ENCODE measurements around the gene PGA3. TPM values are rescaled to one million over a fixed set of nuclear protein-coding genes. Genes with fewer than 3 reads are reported as not detected.

PGA3 gene
- total RNA-seq, 2 experiments from 2014 or later: not detected

DNA sequence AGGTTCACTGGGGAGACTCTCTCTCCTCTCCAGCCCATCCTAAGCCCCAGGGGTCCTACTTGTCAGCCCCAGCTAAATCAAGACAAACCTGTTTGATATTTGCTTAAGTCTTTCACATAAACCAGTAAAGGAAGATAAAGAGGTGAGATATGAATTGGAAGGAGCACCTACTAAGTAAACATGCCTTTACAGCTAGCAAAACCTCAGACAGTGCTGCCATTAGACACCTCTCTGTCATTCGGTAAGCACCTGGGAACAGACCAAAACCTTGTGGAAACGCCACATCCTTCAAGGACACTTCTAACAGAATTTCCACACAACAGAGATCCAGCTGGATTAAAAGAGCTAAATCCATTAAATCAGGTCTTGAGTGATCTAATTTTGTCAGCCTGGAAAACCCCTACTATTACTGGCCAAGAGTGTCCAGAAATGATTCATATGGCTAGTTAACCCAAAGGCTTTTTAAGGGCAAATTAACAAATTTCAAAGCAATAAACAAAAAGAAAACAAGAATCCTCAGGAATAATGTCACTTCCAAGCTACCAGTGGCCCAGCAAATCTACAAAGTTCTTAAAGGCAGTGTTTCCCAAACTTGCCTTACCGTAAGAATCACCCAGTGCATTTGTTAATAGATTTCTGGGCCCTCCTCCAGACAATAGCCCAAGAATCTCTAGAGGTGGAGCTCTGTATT, 44.5 kb upstream of the PGA3 start:
- H3K9me2 ChIP-seq (ENCODE audit: insufficient read depth, low read length): no peaks in the 10 kb centered on the region
- POLR2A ChIA-PET: interaction anchor here (0.6 to 1.8 kb wide), 4 partner anchors 10 to 204 kb away, joined by 3 to 7 read pairs (median 6); partner anchors contain the start of gene TMEM138
- CTCF ChIA-PET (ENCODE audit: unreplicated experiment): interaction anchor here (0.5 kb wide), 1 partner anchor 16 kb away, joined by 3 read pairs; no protein-coding TSS in a partner anchor
- no peak overlapping the region for H2AFZ ChIP-seq (ENCODE audit: low read length)
- BruUV-seq (replicated peaks): no TSS peak
- no peaks in the 10 kb centered on the region for H4K20me1 ChIP-seq (ENCODE audit: insufficient read depth, low read length)
- peaks cover 28% of the 10 kb centered on the region for H3K4me1 ChIP-seq (ENCODE audit: insufficient read depth, low read length, poor library complexity, severe bottlenecking)
- peaks cover 14% of the 10 kb centered on the region for H3K36me3 ChIP-seq (ENCODE audit: insufficient read depth, low read length)
- H3K9me3 ChIP-seq (ENCODE audit: low read length): peaks cover 31% of the 10 kb centered on the region
- TF ChIP-seq EZH2phosphoT487 (IDR thresholded peaks at IDR 0.05; ENCODE audit: borderline replicate concordance, low read depth, low read length) (no peak), CTCF (conservative IDR thresholded peaks at IDR 0.05; ENCODE audit: low read length) (no peak)
- H3K4me3 ChIP-seq (ENCODE audit: low read depth, low read length, poor library complexity, severe bottlenecking): no peak overlapping the region
- intact Hi-C loops (cut with micrococcal nuclease; ENCODE audit: unreplicated experiment): no loop called here
- peak overlapping the region; percentile 19 for H3K4me2 ChIP-seq (ENCODE audit: low read length)
- no peak overlapping the region for H3K27ac ChIP-seq (ENCODE audit: low read depth, low read length, poor library complexity, severe bottlenecking)
- peaks cover 27% of the 10 kb centered on the region; the same call in 1 of the 2 replicates for H3K79me2 ChIP-seq (ENCODE audit: insufficient read depth, low read depth, low read length)
- no peak for DNase-seq (ENCODE audit: low spot score)

DNA sequence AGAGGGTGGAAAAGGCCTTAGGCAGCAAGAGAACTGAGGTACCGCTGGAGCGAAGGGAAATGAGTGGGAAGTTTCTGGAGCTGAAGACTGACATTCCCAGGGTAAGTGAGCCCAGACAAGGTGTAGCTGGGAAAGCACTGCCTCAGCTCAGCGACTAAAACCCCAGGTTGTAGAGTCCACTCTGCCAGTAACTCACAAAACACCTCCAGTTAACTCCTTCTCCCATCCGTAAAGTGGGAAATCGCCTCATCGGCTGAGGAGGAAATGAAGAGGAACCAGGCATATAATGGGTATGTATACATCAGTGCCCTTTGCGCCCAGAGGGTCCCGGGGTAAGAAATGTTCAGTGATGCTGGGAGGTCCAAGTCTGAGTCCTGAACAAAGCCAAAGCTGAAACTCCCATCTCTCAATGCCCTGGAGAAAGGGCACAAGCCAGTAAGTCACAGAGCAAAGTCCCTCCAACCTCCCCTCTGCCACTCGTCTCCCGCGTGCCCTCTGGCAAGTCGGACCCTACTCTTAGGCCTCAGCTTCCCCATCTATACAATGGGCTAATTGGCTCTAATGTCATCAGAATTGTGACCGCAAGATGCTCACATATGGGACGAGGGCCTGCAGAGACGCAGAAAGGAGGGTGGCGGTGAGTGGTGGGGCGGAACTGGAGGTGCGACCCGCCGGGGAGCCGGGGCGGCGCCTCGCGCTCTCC, 42.7 kb upstream of the PGA3 start:
- ChIA-PET POLR2A (interaction anchor here (1.6 to 1.8 kb wide), 2 partner anchors 202 to 269 kb away, joined by 5 to 6 read pairs; partner anchors contain the start of genes CPSF7, SDHAF2 and TMEM138), CTCF (ENCODE audit: unreplicated experiment) (interaction anchor here (1.3 kb wide), 1 partner anchor 19 kb away, joined by 3 read pairs; no protein-coding TSS in a partner anchor)

More for the DNA sequence above, 42.7 kb upstream of the PGA3 start:
- Histone ChIP-seq H3K9me3 (ENCODE audit: low read length) (peaks cover 13% of the 10 kb centered on the region), H3K9me2 (ENCODE audit: insufficient read depth, low read length) (no peaks in the 10 kb centered on the region), H3K27ac (ENCODE audit: low read depth, low read length, poor library complexity, severe bottlenecking) (peak overlapping the region; percentile 82), H3K4me3 (ENCODE audit: low read depth, low read length, poor library complexity, severe bottlenecking) (peak overlapping the region; percentile 85), H2AFZ (ENCODE audit: low read length) (peak overlapping the region; percentile 85; the same call in 1 of the 2 replicates), H3K4me2 (ENCODE audit: low read length) (peak overlapping the region; percentile 94), H3K4me1 (ENCODE audit: insufficient read depth, low read length, poor library complexity, severe bottlenecking) (peaks cover 28% of the 10 kb centered on the region), H4K20me1 (ENCODE audit: insufficient read depth, low read length) (no peaks in the 10 kb centered on the region), H3K79me2 (ENCODE audit: insufficient read depth, low read depth, low read length) (peaks cover 21% of the 10 kb centered on the region; the same call in 1 of the 2 replicates), H3K36me3 (ENCODE audit: insufficient read depth, low read length) (peaks cover under 1% of the 10 kb centered on the region; the same call in 1 of the 2 replicates)
- TSS peak; percentile 49 for BruUV-seq (replicated peaks)
- TF ChIP-seq CTCF (conservative IDR thresholded peaks at IDR 0.05; ENCODE audit: low read length): no peak
- no peak for TF ChIP-seq EZH2phosphoT487 (IDR thresholded peaks at IDR 0.05; ENCODE audit: borderline replicate concordance, low read depth, low read length)
- intact Hi-C loops (cut with micrococcal nuclease; ENCODE audit: unreplicated experiment): loop anchor here (1.0 to 2.0 kb wide), 4 partner anchors 197 to 254 kb away; partner anchors contain the start of genes PRPF19, SLC15A3 and TMEM109
- DNase-seq (ENCODE audit: low spot score): no peak

Measured in OCI-LY7 (cell line).